ENCODE measurements around the gene B3GNT3. TPM values are rescaled to one million over a fixed set of nuclear protein-coding genes. Genes with fewer than 3 reads are reported as not detected.

The B3GNT3 gene
- total and polyA plus RNA-seq, 2 of the 4 experiments (the other 2 are of a cell fraction) = not detected

DNA sequence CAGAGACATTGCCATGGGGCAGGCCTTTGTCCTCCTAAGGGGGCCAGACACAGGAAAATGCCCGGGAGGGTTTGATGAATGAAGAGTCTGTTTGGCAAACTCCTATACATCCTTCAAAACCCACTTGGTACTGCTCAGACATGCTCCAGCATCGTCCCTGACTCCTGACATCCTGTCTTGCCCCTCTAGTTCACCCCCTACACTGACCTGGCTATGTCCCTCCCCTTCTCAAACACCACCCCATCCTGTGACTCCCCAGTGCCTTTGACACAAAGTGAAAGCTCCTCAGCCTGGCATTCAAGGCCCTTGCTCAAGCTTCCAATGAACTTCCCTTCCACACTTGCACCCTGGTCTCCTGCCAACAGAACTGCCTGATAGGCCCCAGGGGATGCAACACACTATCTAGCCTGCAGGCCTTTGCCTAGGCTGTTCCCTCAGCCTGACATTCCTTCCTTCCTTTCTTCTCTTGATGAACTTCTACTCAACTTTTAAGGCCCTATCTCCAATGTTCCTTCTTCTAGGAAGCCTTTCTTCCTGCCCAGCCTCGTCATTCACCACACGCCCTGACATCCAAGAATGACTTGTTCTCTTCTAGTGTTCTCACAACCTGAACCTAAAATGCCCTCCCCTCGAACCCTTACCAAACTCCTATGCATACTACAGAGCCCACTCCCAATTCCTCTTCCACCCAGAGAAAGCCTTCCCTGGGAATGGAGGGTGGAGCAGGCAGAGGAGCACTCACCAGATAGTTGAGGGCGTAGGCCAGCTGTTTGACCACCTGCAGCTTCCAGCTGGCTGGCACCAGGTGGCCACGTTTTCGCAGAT lies 40.5 kb downstream of the B3GNT3 start:
- no peak overlapping the region for H2BK20ac ChIP-seq (ENCODE audit: low read depth, low read length)
- H2BK5ac ChIP-seq (ENCODE audit: low read depth, low read length, poor library complexity, severe bottlenecking) = no peak overlapping the region
- H3K27me3 ChIP-seq (ENCODE audit: control insufficient read depth, insufficient read depth, low read length) = peaks cover 47% of the 10 kb centered on the region
- no peak overlapping the region for H2AK5ac ChIP-seq (ENCODE audit: low read depth, low read length)
- peaks cover 2% of the 10 kb centered on the region; the same call in 1 of the 2 replicates for H3K4me1 ChIP-seq (ENCODE audit: control insufficient read depth, insufficient read depth, low read length)
- ChIA-PET POLR2A (ENCODE audit: unreplicated experiment) (no interaction called here), CTCF (no interaction called here)
- no peak overlapping the region for H4K8ac ChIP-seq (ENCODE audit: low read depth in 2 of 2, low read length in 2 of 2)
- no peak overlapping the region for H4K5ac ChIP-seq (ENCODE audit: low read depth, low read length)
- no peak overlapping the region for H2BK120ac ChIP-seq (ENCODE audit: low read depth, low read length)
- H3K4ac ChIP-seq (ENCODE audit: low read depth, low read length) = no peak overlapping the region
- H3K9ac ChIP-seq (ENCODE audit: low read depth, low read length) = no peak overlapping the region
- WGBS, 2 experiments (ENCODE audit: extremely low coverage in 2 of 2, insufficient read length in 1 of 2) = no CpG with 5 or more reads among the region's 8 CpGs
- no peak overlapping the region for H3K14ac ChIP-seq (replicated peaks; ENCODE audit: low read depth, low read length)
- H3K79me1 ChIP-seq (ENCODE audit: low read depth in 1 of 2, low read length in 2 of 2) = no peaks in the 10 kb centered on the region
- no peak overlapping the region for H3K23ac ChIP-seq (ENCODE audit: low read depth, low read length)
- H3K18ac ChIP-seq (ENCODE audit: low read depth, low read length) = no peak overlapping the region
- TF ChIP-seq, protein P1, sequence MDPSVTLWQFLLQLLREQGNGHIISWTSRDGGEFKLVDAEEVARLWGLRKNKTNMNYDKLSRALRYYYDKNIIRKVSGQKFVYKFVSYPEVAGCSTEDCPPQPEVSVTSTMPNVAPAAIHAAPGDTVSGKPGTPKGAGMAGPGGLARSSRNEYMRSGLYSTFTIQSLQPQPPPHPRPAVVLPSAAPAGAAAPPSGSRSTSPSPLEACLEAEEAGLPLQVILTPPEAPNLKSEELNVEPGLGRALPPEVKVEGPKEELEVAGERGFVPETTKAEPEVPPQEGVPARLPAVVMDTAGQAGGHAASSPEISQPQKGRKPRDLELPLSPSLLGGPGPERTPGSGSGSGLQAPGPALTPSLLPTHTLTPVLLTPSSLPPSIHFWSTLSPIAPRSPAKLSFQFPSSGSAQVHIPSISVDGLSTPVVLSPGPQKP (IDR thresholded peaks at IDR 0.05; ENCODE audit: borderline replicate concordance, low read depth, low read length) = no peak
- TF ChIP-seq CHD1 (IDR thresholded peaks at IDR 0.05; ENCODE audit: low read depth, low read length) (no peak), MAZ (IDR thresholded peaks at IDR 0.05; ENCODE audit: borderline replicate concordance, low read depth, low read length) (no peak), RCOR1 (IDR thresholded peaks at IDR 0.05; ENCODE audit: insufficient replicate concordance, low read length) (no peak), FOS (IDR thresholded peaks at IDR 0.05; ENCODE audit: low read depth, low read length) (no peak), RFX5 (IDR thresholded peaks at IDR 0.05; ENCODE audit: low read depth, low read length) (no peak), POLR2A (IDR thresholded peaks at IDR 0.05; ENCODE audit: low read depth, low read length) (no peak), NFE2L2 (IDR thresholded peaks at IDR 0.05; ENCODE audit: low read depth, low read length) (no peak), BHLHE40 (IDR thresholded peaks at IDR 0.05; ENCODE audit: low read depth, low read length) (no peak), MAFK (IDR thresholded peaks at IDR 0.05; ENCODE audit: low read depth, low read length) (no peak), MXI1 (IDR thresholded peaks at IDR 0.05; ENCODE audit: borderline replicate concordance, low read depth, low read length) (no peak), CEBPB (IDR thresholded peaks at IDR 0.05; ENCODE audit: low read depth, low read length) (no peak), SMC3 (IDR thresholded peaks at IDR 0.05; ENCODE audit: low read depth, low read length) (no peak), RAD21 (IDR thresholded peaks at IDR 0.05; ENCODE audit: low read length) (no peak)
- TF ChIP-seq, protein P2, sequence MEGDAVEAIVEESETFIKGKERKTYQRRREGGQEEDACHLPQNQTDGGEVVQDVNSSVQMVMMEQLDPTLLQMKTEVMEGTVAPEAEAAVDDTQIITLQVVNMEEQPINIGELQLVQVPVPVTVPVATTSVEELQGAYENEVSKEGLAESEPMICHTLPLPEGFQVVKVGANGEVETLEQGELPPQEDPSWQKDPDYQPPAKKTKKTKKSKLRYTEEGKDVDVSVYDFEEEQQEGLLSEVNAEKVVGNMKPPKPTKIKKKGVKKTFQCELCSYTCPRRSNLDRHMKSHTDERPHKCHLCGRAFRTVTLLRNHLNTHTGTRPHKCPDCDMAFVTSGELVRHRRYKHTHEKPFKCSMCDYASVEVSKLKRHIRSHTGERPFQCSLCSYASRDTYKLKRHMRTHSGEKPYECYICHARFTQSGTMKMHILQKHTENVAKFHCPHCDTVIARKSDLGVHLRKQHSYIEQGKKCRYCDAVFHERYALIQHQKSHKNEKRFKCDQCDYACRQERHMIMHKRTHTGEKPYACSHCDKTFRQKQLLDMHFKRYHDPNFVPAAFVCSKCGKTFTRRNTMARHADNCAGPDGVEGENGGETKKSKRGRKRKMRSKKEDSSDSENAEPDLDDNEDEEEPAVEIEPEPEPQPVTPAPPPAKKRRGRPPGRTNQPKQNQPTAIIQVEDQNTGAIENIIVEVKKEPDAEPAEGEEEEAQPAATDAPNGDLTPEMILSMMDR (conservative IDR thresholded peaks at IDR 0.05; ENCODE audit: low read depth, low read length) = no peak
- TF ChIP-seq, protein P3, sequence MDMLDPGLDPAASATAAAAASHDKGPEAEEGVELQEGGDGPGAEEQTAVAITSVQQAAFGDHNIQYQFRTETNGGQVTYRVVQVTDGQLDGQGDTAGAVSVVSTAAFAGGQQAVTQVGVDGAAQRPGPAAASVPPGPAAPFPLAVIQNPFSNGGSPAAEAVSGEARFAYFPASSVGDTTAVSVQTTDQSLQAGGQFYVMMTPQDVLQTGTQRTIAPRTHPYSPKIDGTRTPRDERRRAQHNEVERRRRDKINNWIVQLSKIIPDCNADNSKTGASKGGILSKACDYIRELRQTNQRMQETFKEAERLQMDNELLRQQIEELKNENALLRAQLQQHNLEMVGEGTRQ (IDR thresholded peaks at IDR 0.05; ENCODE audit: low read depth, low read length) = no peak
- H2AK9ac ChIP-seq (replicated peaks; ENCODE audit: low read depth, low read length, poor library complexity) = no peak overlapping the region
- H3K27ac ChIP-seq (ENCODE audit: insufficient read depth, low read length) = no peak overlapping the region
- H3K9me1 ChIP-seq (ENCODE audit: insufficient read depth, low read length) = no peaks in the 10 kb centered on the region
- no peak overlapping the region for H4K91ac ChIP-seq (ENCODE audit: insufficient read depth, low read depth, low read length)
- H3K4me3 ChIP-seq (ENCODE audit: insufficient read depth, low read depth, low read length) = no peak overlapping the region
- ATAC-seq (ENCODE audit: low read depth) = no peak
- no peaks in the 10 kb centered on the region for H3K36me3 ChIP-seq (ENCODE audit: control insufficient read depth, insufficient read depth, low read length)
- in situ Hi-C loops (cut with MboI; ENCODE audit: low sequenced_read_pairs) = no loop called here
- no peaks in the 10 kb centered on the region for H4K20me1 ChIP-seq (ENCODE audit: insufficient read depth, low read length)
- H3K9me3 ChIP-seq (ENCODE audit: control insufficient read depth, insufficient read depth, low read length) = no peaks in the 10 kb centered on the region
- DNase-seq = no peak
- BruUV-seq (replicated peaks) = no TSS peak
- dilution Hi-C loops (cut with HindIII; ENCODE audit: low sequenced_read_pairs, unreplicated experiment) = no loop called here
- H3K56ac ChIP-seq (ENCODE audit: extremely low read depth, insufficient read depth, low read length) = no peak overlapping the region
- no peak overlapping the region for H2BK15ac ChIP-seq (ENCODE audit: low read depth, low read length)
- H3K4me2 ChIP-seq (ENCODE audit: low read depth, low read length) = no peak overlapping the region
- no peak overlapping the region for H2AFZ ChIP-seq (replicated peaks; ENCODE audit: low read length, poor library complexity)
- intact Hi-C loops (cut with micrococcal nuclease) = no loop called here
